NCI-H460 (cell line): Measurements from ENCODE around the gene RNF166. TPM values are rescaled to one million over a fixed set of nuclear protein-coding genes. Genes with fewer than 3 reads are reported as not detected.
A peak's percentile ranks its signal among the peaks of the same experiment; 100 is the strongest.

ENCODE experiments used
- DNase-seq: peaks from one replicate; pipeline ENCODE4 v3.0.0-alpha.2; 2016; ENCODE audit warnings: low read depth; ENCODE audit errors: extremely low read depth
- total RNA-seq: library from RNA; depleted of rRNA; stranded (reverse); fragments of >200 nt; shearing (Covaris generic); gene quantifications from 2 replicates; pipeline ENCODE4 v1.2.3, GENCODE V29; 2014

RNF166 gene
- total RNA-seq, 1 experiment from 2014 or later: 11.8 TPM

GRCh38 chr16:88695218-88695617, 11.0 kb downstream of the RNF166 start:
- no peak for DNase-seq

- no peak for DNase-seq
Measured at GRCh38 chr16:88694221-88695087, 11.8 kb downstream of the RNF166 start.

- no peak for DNase-seq
Measured at GRCh38 chr16:88693420-88694177, 12.6 kb downstream of the RNF166 start.

GRCh38 chr16:88692861-88693260, 13.3 kb downstream of the RNF166 start:
- DNase-seq: no peak

GRCh38 chr16:88691924-88692560, 14.2 kb downstream of the RNF166 start:
- no peak for DNase-seq

GRCh38 chr16:88691129-88691813, 14.9 kb downstream of the RNF166 start:
- no peak for DNase-seq

GRCh38 chr16:88690341-88691128, 15.7 kb downstream of the RNF166 start:
- no peak for DNase-seq

GRCh38 chr16:88688013-88688778, 18.0 kb downstream of the RNF166 start:
- no peak for DNase-seq

- DNase-seq: no peak
Measured at GRCh38 chr16:88687676-88688012, 18.6 kb downstream of the RNF166 start.

GRCh38 chr16:88687254-88687576, 19.0 kb downstream of the RNF166 start:
- DNase-seq: no peak

GRCh38 chr16:88686439-88687253, 19.6 kb downstream of the RNF166 start, which contains the start of gene SNAI3:
Gene SNAI3, minus strand, starts transcription at chr16:88686507. Its CDS starts 101 bp downstream, at chr16:88686406.
- peak; percentile 48 for DNase-seq

GRCh38 chr16:88686062-88686438, 20.2 kb downstream of the RNF166 start:
- DNase-seq: no peak

- DNase-seq: no peak
Measured at GRCh38 chr16:88685156-88686061, 20.8 kb downstream of the RNF166 start.

- DNase-seq: no peak
Measured at GRCh38 chr16:88684569-88685155, 21.5 kb downstream of the RNF166 start.

- no peak for DNase-seq
Measured at GRCh38 chr16:88681709-88682451, 24.3 kb downstream of the RNF166 start.

GRCh38 chr16:88681084-88681680, 25.0 kb downstream of the RNF166 start:
- DNase-seq: no peak
